GM19372 (cell line): ENCODE measurements around the gene RNF180.
"Not testable (repeated sequence)": the region's sequence is repeated elsewhere in the genome, so short reads cannot be mapped to it uniquely, and the experiment has no call there.

ENCODE experiments used
- ATAC-seq: cut with Tn5 transposase; IDR thresholded peaks from one replicate; pipeline ENCODE4 v1.9.1; 2021; ENCODE audit warnings: mild to moderate bottlenecking, low read depth, moderate library complexity; ENCODE audit not compliant: unreplicated experiment

Gene RNF180

GRCh38 chr5:64176301-64176700, 10.7 kb downstream of the RNF180 start:
- ATAC-seq = no peak

- ATAC-seq = no peak
These were observed 15.2 kb downstream of the RNF180 start for GRCh38 chr5:64180661-64181343.

- ATAC-seq = no peak
These were observed 15.8 kb downstream of the RNF180 start for GRCh38 chr5:64181440-64181839.

- ATAC-seq = no peak
These were observed 18.3 kb downstream of the RNF180 start for GRCh38 chr5:64183956-64184355.

- ATAC-seq = no peak
These were observed 19.2 kb downstream of the RNF180 start for GRCh38 chr5:64184832-64185231.

- ATAC-seq = no peak
These were observed 23.1 kb downstream of the RNF180 start for GRCh38 chr5:64188776-64189175.

- no peak for ATAC-seq
These were observed 25.1 kb downstream of the RNF180 start for GRCh38 chr5:64190562-64191306.

- ATAC-seq = no peak
These were observed 30.3 kb downstream of the RNF180 start for GRCh38 chr5:64195981-64196380.

GRCh38 chr5:64199425-64199824, 33.8 kb downstream of the RNF180 start:
- ATAC-seq = no peak

- no peak for ATAC-seq
These were observed 36.4 kb downstream of the RNF180 start for GRCh38 chr5:64201996-64202395.

GRCh38 chr5:64206653-64207052, 41.0 kb downstream of the RNF180 start:
- ATAC-seq = no peak

GRCh38 chr5:64207978-64208377, 42.3 kb downstream of the RNF180 start:
- no peak for ATAC-seq

- no peak for ATAC-seq
These were observed 43.7 kb downstream of the RNF180 start for GRCh38 chr5:64209353-64209752.

GRCh38 chr5:64210866-64211265, 45.2 kb downstream of the RNF180 start:
- no peak for ATAC-seq

- no peak for ATAC-seq
These were observed 47.4 kb downstream of the RNF180 start for GRCh38 chr5:64213011-64213410.

GRCh38 chr5:64213531-64213930, 47.9 kb downstream of the RNF180 start:
- no peak for ATAC-seq

GRCh38 chr5:64214132-64214531, 48.5 kb downstream of the RNF180 start:
- ATAC-seq = no peak

GRCh38 chr5:64221911-64222310, 56.3 kb downstream of the RNF180 start:
- no peak for ATAC-seq

GRCh38 chr5:64225286-64225981, 59.8 kb downstream of the RNF180 start:
- ATAC-seq = not testable (repeated sequence)

- ATAC-seq = not testable (repeated sequence)
These were observed 61.5 kb downstream of the RNF180 start for GRCh38 chr5:64227131-64227537.

- peak; percentile 60 for ATAC-seq
These were observed 63.6 kb downstream of the RNF180 start for GRCh38 chr5:64229163-64229774.
